K562 (cell line): Measurements from ENCODE around the gene RYK. TPM values are rescaled to one million over a fixed set of nuclear protein-coding genes. Genes with fewer than 3 reads are reported as not detected.

Source experiments
- ATAC-seq: fragments of 200-7000 bp; cut with Tn5 transposase; 3 replicates; pipeline ENCODE4 v1.9.1; 2020; ENCODE audit warnings: moderate library complexity
- BruUV-seq: library from RNA; stranded (reverse); fragments of 400-500 nt; replicated peaks from 2 replicates; lab custom pipeline; 2021; lab: Mats Ljungman, UMichigan
- CTCF ChIA-PET: fragments of 300-600 bp; formaldehyde crosslinking; extraction: SDS; loops from one replicate; lab custom pipeline; 2021; ENCODE audit warnings: low intra/inter-chr PET ratio; lab: Yijun Ruan, JAX
- POLR2A ChIA-PET: fragments of 300-600, 350-650 bp; sonication (Branson Sonifier 250); formaldehyde crosslinking; extraction: SDS; loops from one replicate; lab custom pipeline; 2021; ENCODE audit warnings: antibody characterized with exemption, inconsistent platforms; lab: Yijun Ruan, JAX
- DNase-seq, 4 experiments: peaks; one replicate each; pipeline versions ENCODE4 v3.0.0 to v3.0.0-alpha.2; 2011 to 2018; ENCODE audit warnings: low spot score in 3 of 4, mixed read lengths in 3 of 4; ENCODE audit errors: extremely low read depth in 1 of 4
- FAIRE-seq: peaks from 2 replicates; lab custom pipeline; 2011; peaks lifted over from hg19 to GRCh38; lab: Jason Lieb, UNC
- H2AFZ ChIP-seq: 2 replicates; pipeline ENCODE4 v1.6.0; 2011; ENCODE audit warnings: low read depth, low read length, control low read depth, inconsistent platforms
- H3K27ac ChIP-seq: fragments of 200-600 bp; 3 replicates; pipeline ENCODE4 v1.8.0; 2011; ENCODE audit warnings: low read depth, mild to moderate bottlenecking, control low read depth, inconsistent platforms, low read length, moderate library complexity, mixed read lengths; ENCODE audit errors: extremely low read depth
- H3K27me3 ChIP-seq, 2 experiments: fragments of 300-600 bp in 1 of 2; 2 replicates in 1 of 2; 3 replicates in 1 of 2; pipeline versions ENCODE4 v1.6.0 to v1.8.0; 2011; ENCODE audit warnings: inconsistent platforms in 2 of 2, low read length in 2 of 2, mild to moderate bottlenecking in 1 of 2, mixed read lengths in 1 of 2, moderate library complexity in 1 of 2; ENCODE audit not compliant: control insufficient read depth in 2 of 2, insufficient read depth in 2 of 2
- H3K36me3 ChIP-seq: fragments of 300-600 bp; 3 replicates; pipeline ENCODE4 v1.8.0; 2011; ENCODE audit warnings: mild to moderate bottlenecking, low read length, inconsistent platforms; ENCODE audit not compliant: control insufficient read depth, insufficient read depth
- H3K4me1 ChIP-seq, 2 experiments: fragments of 200-600 bp in 1 of 2; replicated peaks in 1 of 2; 2 replicates in 1 of 2; 3 replicates in 1 of 2; pipeline versions ENCODE4 v1.5.1 to v1.8.0; 2011; ENCODE audit warnings: inconsistent platforms in 2 of 2, low read length in 2 of 2, mild to moderate bottlenecking in 1 of 2, mixed read lengths in 1 of 2, moderate library complexity in 1 of 2; ENCODE audit not compliant: control insufficient read depth in 2 of 2, insufficient read depth in 2 of 2
- H3K4me2 ChIP-seq: 2 replicates; pipeline ENCODE4 v1.6.1; 2011; ENCODE audit warnings: low read length, control low read depth, inconsistent platforms, mixed read lengths; ENCODE audit not compliant: insufficient read depth
- H3K4me3 ChIP-seq: fragments of 200-600 bp; sonication (generic), shearing (Covaris generic); 2 replicates; pipeline ENCODE4 v1.5.1; 2016; ENCODE audit warnings: control low read depth, inconsistent platforms
- H3K79me2 ChIP-seq: fragments of 200-600 bp; 3 replicates; pipeline ENCODE4 v1.8.0; 2011; ENCODE audit warnings: low read length, inconsistent platforms; ENCODE audit not compliant: control insufficient read depth, insufficient read depth
- H3K9ac ChIP-seq, 2 experiments: 2 replicates each; pipeline versions ENCODE4 v1.6.0 to v1.6.1; 2011; ENCODE audit warnings: low read depth in 2 of 2, low read length in 2 of 2, control low read depth in 1 of 2, inconsistent platforms in 1 of 2, mild to moderate bottlenecking in 1 of 2, mixed read lengths in 1 of 2; ENCODE audit not compliant: insufficient read depth in 1 of 2
- H3K9me1 ChIP-seq: one replicate; pipeline ENCODE4 v1.6.0; 2011; ENCODE audit warnings: inconsistent platforms, mild to moderate bottlenecking, low read length, moderate library complexity; ENCODE audit not compliant: control insufficient read depth, insufficient read depth
- H3K9me3 ChIP-seq: replicated peaks from 2 replicates; pipeline ENCODE4 v1.5.1; 2011; ENCODE audit warnings: low read depth, low read length, inconsistent platforms; ENCODE audit not compliant: control insufficient read depth, insufficient read depth
- H4K20me1 ChIP-seq: replicated peaks from 2 replicates; pipeline ENCODE4 v1.6.1; 2011; ENCODE audit warnings: low read length, inconsistent platforms, mixed read lengths; ENCODE audit not compliant: control insufficient read depth, insufficient read depth
- CC2D1A ChIP-seq: fragments of 450-650 bp; IDR thresholded peaks from 2 replicates; pipeline ENCODE4 v1.6.1; 2017; ENCODE audit warnings: mild to moderate bottlenecking
- NR2C2 ChIP-seq, 2 experiments: fragments of 200-800 bp in 1 of 2; sonication (Bioruptor generic) in 1 of 2; sonication (generic) in 1 of 2; formaldehyde crosslinking in 1 of 2; IDR thresholded peaks; 2 replicates each; pipeline versions ENCODE4 v1.6.1 to v1.8.0; 2016 to 2022; ENCODE audit warnings: mild to moderate bottlenecking in 1 of 2, missing compliant biosample characterization in 1 of 2, missing genetic modification characterization in 1 of 2, missing genetic modification reagents in 1 of 2
- WGBS: fragments of 100-300 bp; shearing (Covaris generic); methylation state at CpG from one replicate; pipeline ENCODE4 v1.1.6; 2016; ENCODE audit warnings: low coverage, mixed read lengths; ENCODE audit not compliant: insufficient coverage; ENCODE audit errors: missing lambda C conversion rate; 5-methylcytosine and 5-hydroxymethylcytosine counted together
- in situ Hi-C: fragments of 300-500 bp; cut with MboI; formaldehyde crosslinking; loops from 4 replicates; pipeline ENCODE4 v1.15.0; 2018; ENCODE audit warnings: inconsistent platforms, mixed read lengths
- intact Hi-C: fragments of 100-400 bp; cut with micrococcal nuclease; formaldehyde crosslinking; loops from 2 replicates; pipeline ENCODE4 v1.14.2; 2022
- polyA plus RNA-seq, 8 experiments: library from polyadenylated mRNA; depleted of rRNA in 4 of 8; stranded (reverse) in 5 of 8; unstranded in 3 of 8; fragments of >200 nt; fragmentation: Nextera tagmentation in 2 of 8; fragmentation: Illumina TruSeq in 1 of 8; extraction: Ambion mirVana in 2 of 8; extraction: Trizol in 1 of 8; gene quantifications; 2 replicates each; pipeline versions ENCODE4 v1.2.1 to v1.2.3, GENCODE V29; 2011 to 2014; ENCODE audit warnings: inconsistent platforms in 1 of 8, missing spikeins in 1 of 8
- total RNA-seq, 7 experiments: library from RNA; depleted of rRNA in 6 of 7; stranded (reverse); fragments of >200 nt in 6 of 7; fragmentation: Illumina TruSeq in 2 of 7; extraction: Trizol in 2 of 7; gene quantifications; 2 replicates each; pipeline versions ENCODE4 v1.2.1 to v1.2.3, GENCODE V29; 2011 to 2021; ENCODE audit warnings: low replicate concordance in 1 of 7
- TF ChIP-seq, protein P1 (sequence below): fragments of 450-650 bp; IDR thresholded peaks from 2 replicates; pipeline ENCODE4 v1.7.1; 2018; ENCODE audit warnings: mild to moderate bottlenecking, low read depth; ENCODE audit not compliant: partially characterized antibody
- TF ChIP-seq, protein P2 (sequence below): sonication (generic); formaldehyde crosslinking; IDR thresholded peaks from 2 replicates; pipeline ENCODE4 v1.8.0; 2022; ENCODE audit warnings: mild to moderate bottlenecking, low read depth, missing genetic modification reagents

The RYK gene
- total and polyA plus RNA-seq, 9 of the 15 experiments (the other 6 are each of a cell fraction or from before 2014, with no cell fraction given): 4.2 to 29.5 (median 16.6) TPM

DNA sequence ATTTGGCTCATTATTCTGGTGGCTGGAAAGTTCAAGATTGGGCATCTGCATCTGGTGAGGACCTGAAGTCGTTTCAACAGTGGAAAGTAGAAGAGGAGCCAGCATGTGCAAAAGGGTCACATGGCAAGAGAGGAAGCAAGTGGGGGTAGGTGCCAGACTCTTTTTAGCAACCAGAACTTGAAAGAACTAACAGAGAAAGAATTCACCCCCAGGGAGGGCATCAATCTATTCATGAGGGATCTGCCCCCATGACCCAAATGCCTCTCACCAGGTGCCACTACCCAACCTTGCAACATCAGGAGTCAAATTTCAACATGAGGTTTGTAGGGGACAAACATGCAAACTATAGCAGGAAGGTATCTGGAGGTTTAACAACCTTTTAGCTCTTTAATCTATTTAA, 10.3 kb upstream of the RYK start:
- Histone ChIP-seq H3K4me1 (no peaks in the 10 kb centered on the region), H3K27me3 (no peaks in the 10 kb centered on the region), H3K27ac (no peak overlapping the region), H3K4me2 (no peak overlapping the region), H2AFZ (no peak overlapping the region), H3K4me3 (no peak overlapping the region), H3K79me2 (no peaks in the 10 kb centered on the region), H3K9ac (no peak overlapping the region), H4K20me1 (no peaks in the 10 kb centered on the region), H3K9me3 (no peaks in the 10 kb centered on the region), H3K9me1 (no peaks in the 10 kb centered on the region), H3K36me3 (no peaks in the 10 kb centered on the region)
- WGBS: 0% methylated on average over 1 of the region's 1 CpG
- in situ Hi-C loops (no loop called here), intact Hi-C loops (no loop called here)
- FAIRE-seq (no peak), DNase-seq (no peak), ATAC-seq (no peak)
- BruUV-seq: no TSS peak
- ChIA-PET CTCF (no interaction called here), POLR2A (interaction anchor here (1.1 kb wide), 1 partner anchor 9 kb away, joined by 3 read pairs; no protein-coding TSS in a partner anchor)
- TF ChIP-seq NR2C2 (CRISPR knock-in tag; IDR thresholded peaks at IDR 0.05) (no peak), NR2C2 (tag; IDR thresholded peaks at IDR 0.05) (no peak), CC2D1A (no peak)
- TF ChIP-seq, protein P1, sequence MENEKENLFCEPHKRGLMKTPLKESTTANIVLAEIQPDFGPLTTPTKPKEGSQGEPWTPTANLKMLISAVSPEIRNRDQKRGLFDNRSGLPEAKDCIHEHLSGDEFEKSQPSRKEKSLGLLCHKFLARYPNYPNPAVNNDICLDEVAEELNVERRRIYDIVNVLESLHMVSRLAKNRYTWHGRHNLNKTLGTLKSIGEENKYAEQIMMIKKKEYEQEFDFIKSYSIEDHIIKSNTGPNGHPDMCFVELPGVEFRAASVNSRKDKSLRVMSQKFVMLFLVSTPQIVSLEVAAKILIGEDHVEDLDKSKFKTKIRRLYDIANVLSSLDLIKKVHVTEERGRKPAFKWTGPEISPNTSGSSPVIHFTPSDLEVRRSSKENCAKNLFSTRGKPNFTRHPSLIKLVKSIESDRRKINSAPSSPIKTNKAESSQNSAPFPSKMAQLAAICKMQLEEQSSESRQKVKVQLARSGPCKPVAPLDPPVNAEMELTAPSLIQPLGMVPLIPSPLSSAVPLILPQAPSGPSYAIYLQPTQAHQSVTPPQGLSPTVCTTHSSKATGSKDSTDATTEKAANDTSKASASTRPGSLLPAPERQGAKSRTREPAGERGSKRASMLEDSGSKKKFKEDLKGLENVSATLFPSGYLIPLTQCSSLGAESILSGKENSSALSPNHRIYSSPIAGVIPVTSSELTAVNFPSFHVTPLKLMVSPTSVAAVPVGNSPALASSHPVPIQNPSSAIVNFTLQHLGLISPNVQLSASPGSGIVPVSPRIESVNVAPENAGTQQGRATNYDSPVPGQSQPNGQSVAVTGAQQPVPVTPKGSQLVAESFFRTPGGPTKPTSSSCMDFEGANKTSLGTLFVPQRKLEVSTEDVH: no peak
- TF ChIP-seq, protein P2, sequence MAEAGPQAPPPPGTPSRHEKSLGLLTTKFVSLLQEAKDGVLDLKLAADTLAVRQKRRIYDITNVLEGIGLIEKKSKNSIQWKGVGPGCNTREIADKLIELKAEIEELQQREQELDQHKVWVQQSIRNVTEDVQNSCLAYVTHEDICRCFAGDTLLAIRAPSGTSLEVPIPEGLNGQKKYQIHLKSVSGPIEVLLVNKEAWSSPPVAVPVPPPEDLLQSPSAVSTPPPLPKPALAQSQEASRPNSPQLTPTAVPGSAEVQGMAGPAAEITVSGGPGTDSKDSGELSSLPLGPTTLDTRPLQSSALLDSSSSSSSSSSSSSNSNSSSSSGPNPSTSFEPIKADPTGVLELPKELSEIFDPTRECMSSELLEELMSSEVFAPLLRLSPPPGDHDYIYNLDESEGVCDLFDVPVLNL: no peak
